K562 (cell line): ENCODE data around the gene DTX4. TPM values are rescaled to one million over a fixed set of nuclear protein-coding genes. Genes with fewer than 3 reads are reported as not detected.

Source experiments
- ATAC-seq: fragments of 200-7000 bp; cut with Tn5 transposase; 3 replicates; pipeline ENCODE4 v1.9.1; 2020; ENCODE audit warnings: moderate library complexity
- BruUV-seq: library from RNA; stranded (reverse); fragments of 400-500 nt; replicated peaks from 2 replicates; lab custom pipeline; 2021; lab: Mats Ljungman, UMichigan
- CTCF ChIA-PET: fragments of 300-600 bp; formaldehyde crosslinking; extraction: SDS; loops from one replicate; lab custom pipeline; 2021; ENCODE audit warnings: low intra/inter-chr PET ratio; lab: Yijun Ruan, JAX
- POLR2A ChIA-PET: fragments of 300-600, 350-650 bp; sonication (Branson Sonifier 250); formaldehyde crosslinking; extraction: SDS; loops from one replicate; lab custom pipeline; 2021; ENCODE audit warnings: antibody characterized with exemption, inconsistent platforms; lab: Yijun Ruan, JAX
- DNase-seq, 4 experiments: peaks; one replicate each; pipeline versions ENCODE4 v3.0.0 to v3.0.0-alpha.2; 2011 to 2018; ENCODE audit warnings: low spot score in 3 of 4, mixed read lengths in 3 of 4; ENCODE audit errors: extremely low read depth in 1 of 4
- FAIRE-seq: peaks from 2 replicates; lab custom pipeline; 2011; peaks lifted over from hg19 to GRCh38; lab: Jason Lieb, UNC
- H2AFZ ChIP-seq: 2 replicates; pipeline ENCODE4 v1.6.0; 2011; ENCODE audit warnings: low read depth, low read length, control low read depth, inconsistent platforms
- H3K27ac ChIP-seq: fragments of 200-600 bp; 3 replicates; pipeline ENCODE4 v1.8.0; 2011; ENCODE audit warnings: low read depth, mild to moderate bottlenecking, control low read depth, inconsistent platforms, low read length, moderate library complexity, mixed read lengths; ENCODE audit errors: extremely low read depth
- H3K27me3 ChIP-seq, 2 experiments: fragments of 300-600 bp in 1 of 2; 2 replicates in 1 of 2; 3 replicates in 1 of 2; pipeline versions ENCODE4 v1.6.0 to v1.8.0; 2011; ENCODE audit warnings: inconsistent platforms in 2 of 2, low read length in 2 of 2, mild to moderate bottlenecking in 1 of 2, mixed read lengths in 1 of 2, moderate library complexity in 1 of 2; ENCODE audit not compliant: control insufficient read depth in 2 of 2, insufficient read depth in 2 of 2
- H3K36me3 ChIP-seq: fragments of 300-600 bp; 3 replicates; pipeline ENCODE4 v1.8.0; 2011; ENCODE audit warnings: mild to moderate bottlenecking, low read length, inconsistent platforms; ENCODE audit not compliant: control insufficient read depth, insufficient read depth
- H3K4me1 ChIP-seq, 2 experiments: fragments of 200-600 bp in 1 of 2; replicated peaks in 1 of 2; 2 replicates in 1 of 2; 3 replicates in 1 of 2; pipeline versions ENCODE4 v1.5.1 to v1.8.0; 2011; ENCODE audit warnings: inconsistent platforms in 2 of 2, low read length in 2 of 2, mild to moderate bottlenecking in 1 of 2, mixed read lengths in 1 of 2, moderate library complexity in 1 of 2; ENCODE audit not compliant: control insufficient read depth in 2 of 2, insufficient read depth in 2 of 2
- H3K4me2 ChIP-seq: 2 replicates; pipeline ENCODE4 v1.6.1; 2011; ENCODE audit warnings: low read length, control low read depth, inconsistent platforms, mixed read lengths; ENCODE audit not compliant: insufficient read depth
- H3K4me3 ChIP-seq: fragments of 200-600 bp; sonication (generic), shearing (Covaris generic); 2 replicates; pipeline ENCODE4 v1.5.1; 2016; ENCODE audit warnings: control low read depth, inconsistent platforms
- H3K79me2 ChIP-seq: fragments of 200-600 bp; 3 replicates; pipeline ENCODE4 v1.8.0; 2011; ENCODE audit warnings: low read length, inconsistent platforms; ENCODE audit not compliant: control insufficient read depth, insufficient read depth
- H3K9ac ChIP-seq, 2 experiments: 2 replicates each; pipeline versions ENCODE4 v1.6.0 to v1.6.1; 2011; ENCODE audit warnings: low read depth in 2 of 2, low read length in 2 of 2, control low read depth in 1 of 2, inconsistent platforms in 1 of 2, mild to moderate bottlenecking in 1 of 2, mixed read lengths in 1 of 2; ENCODE audit not compliant: insufficient read depth in 1 of 2
- H3K9me1 ChIP-seq: one replicate; pipeline ENCODE4 v1.6.0; 2011; ENCODE audit warnings: inconsistent platforms, mild to moderate bottlenecking, low read length, moderate library complexity; ENCODE audit not compliant: control insufficient read depth, insufficient read depth
- H3K9me3 ChIP-seq: replicated peaks from 2 replicates; pipeline ENCODE4 v1.5.1; 2011; ENCODE audit warnings: low read depth, low read length, inconsistent platforms; ENCODE audit not compliant: control insufficient read depth, insufficient read depth
- H4K20me1 ChIP-seq: replicated peaks from 2 replicates; pipeline ENCODE4 v1.6.1; 2011; ENCODE audit warnings: low read length, inconsistent platforms, mixed read lengths; ENCODE audit not compliant: control insufficient read depth, insufficient read depth
- CBFA2T3 ChIP-seq: fragments of 450-650 bp; IDR thresholded peaks from 2 replicates; pipeline ENCODE4 v1.6.1; 2017
- CHCHD3 ChIP-seq: fragments of 250-450 bp; sonication (Bioruptor Pico); IDR thresholded peaks from 2 replicates; pipeline ENCODE4 v2.1.2; 2022; ENCODE audit warnings: mild to moderate bottlenecking
- CREB3 ChIP-seq: fragments of 450-650 bp; conservative IDR thresholded peaks from 2 replicates; pipeline ENCODE4 v1.6.1; 2016; ENCODE audit warnings: missing genetic modification characterization, low read depth, mild to moderate bottlenecking, missing compliant biosample characterization, moderate library complexity
- CREBBP ChIP-seq: IDR thresholded peaks from one replicate; pipeline ENCODE4 v1.6.1; 2012; ENCODE audit warnings: low read depth, mild to moderate bottlenecking, control low read depth, inconsistent platforms, low read length
- CTBP1 ChIP-seq: fragments of 450-650 bp; IDR thresholded peaks from 2 replicates; pipeline ENCODE4 v1.6.1; 2016; ENCODE audit warnings: borderline replicate concordance
- HCFC1 ChIP-seq: IDR thresholded peaks from 2 replicates; pipeline ENCODE4 v1.6.1; 2012; ENCODE audit warnings: low read depth, low read length, improper control_type of control experiment
- MAFK ChIP-seq: IDR thresholded peaks from 2 replicates; pipeline ENCODE4 v1.6.1; 2011; ENCODE audit warnings: low read length, improper control_type of control experiment
- MEIS2 ChIP-seq: fragments of 450-650 bp; IDR thresholded peaks from 2 replicates; pipeline ENCODE4 v1.6.1; 2014; ENCODE audit warnings: mild to moderate bottlenecking; ENCODE audit not compliant: partially characterized antibody
- NKRF ChIP-seq: fragments of 450-650 bp; IDR thresholded peaks from 2 replicates; pipeline ENCODE4 v1.6.1; 2016; ENCODE audit warnings: borderline replicate concordance
- RNF219 ChIP-seq: fragments of 250-450 bp; sonication (Bioruptor Pico); IDR thresholded peaks from 2 replicates; pipeline ENCODE4 v1.5.0; 2022; ENCODE audit warnings: mild to moderate bottlenecking
- SMARCE1 ChIP-seq: fragments of 450-650 bp; IDR thresholded peaks from 2 replicates; pipeline ENCODE4 v1.7.1; 2016; ENCODE audit warnings: mild to moderate bottlenecking
- ZBTB2 ChIP-seq: fragments of 450-650 bp; IDR thresholded peaks from 2 replicates; pipeline ENCODE4 v1.6.1; 2016; ENCODE audit warnings: antibody characterized with exemption
- ZNF175 ChIP-seq: fragments of 200-800 bp; sonication (Bioruptor generic); IDR thresholded peaks from 2 replicates; pipeline ENCODE4 v1.6.1; 2016; ENCODE audit warnings: low read depth, mild to moderate bottlenecking, missing genetic modification characterization, missing compliant biosample characterization
- ZNF197 ChIP-seq: fragments of 200-800 bp; sonication (Bioruptor generic); IDR thresholded peaks from 2 replicates; pipeline ENCODE4 v1.6.1; 2016; ENCODE audit warnings: low read depth, missing genetic modification characterization, missing compliant biosample characterization
- ZNF263 ChIP-seq: sonication (generic); formaldehyde crosslinking; IDR thresholded peaks from 2 replicates; pipeline ENCODE4 v1.8.0; 2022; ENCODE audit warnings: mild to moderate bottlenecking, missing genetic modification reagents, borderline replicate concordance
- ZNF324 ChIP-seq: fragments of 250-450 bp; sonication (Bioruptor Pico); IDR thresholded peaks from 2 replicates; pipeline ENCODE4 v1.4.0; 2020; ENCODE audit warnings: mild to moderate bottlenecking
- ZNF766 ChIP-seq: fragments of 200-800 bp; sonication (Bioruptor generic); conservative IDR thresholded peaks from 2 replicates; pipeline ENCODE4 v1.6.1; 2016; ENCODE audit warnings: missing genetic modification characterization, missing compliant biosample characterization
- WGBS: fragments of 100-300 bp; shearing (Covaris generic); methylation state at CpG from one replicate; pipeline ENCODE4 v1.1.6; 2016; ENCODE audit warnings: low coverage, mixed read lengths; ENCODE audit not compliant: insufficient coverage; ENCODE audit errors: missing lambda C conversion rate; 5-methylcytosine and 5-hydroxymethylcytosine counted together
- in situ Hi-C: fragments of 300-500 bp; cut with MboI; formaldehyde crosslinking; loops from 4 replicates; pipeline ENCODE4 v1.15.0; 2018; ENCODE audit warnings: inconsistent platforms, mixed read lengths
- intact Hi-C: fragments of 100-400 bp; cut with micrococcal nuclease; formaldehyde crosslinking; loops from 2 replicates; pipeline ENCODE4 v1.14.2; 2022
- polyA plus RNA-seq, 8 experiments: library from polyadenylated mRNA; depleted of rRNA in 4 of 8; stranded (reverse) in 5 of 8; unstranded in 3 of 8; fragments of >200 nt; fragmentation: Nextera tagmentation in 2 of 8; fragmentation: Illumina TruSeq in 1 of 8; extraction: Ambion mirVana in 2 of 8; extraction: Trizol in 1 of 8; gene quantifications; 2 replicates each; pipeline versions ENCODE4 v1.2.1 to v1.2.3, GENCODE V29; 2011 to 2014; ENCODE audit warnings: inconsistent platforms in 1 of 8, missing spikeins in 1 of 8
- total RNA-seq, 7 experiments: library from RNA; depleted of rRNA in 6 of 7; stranded (reverse); fragments of >200 nt in 6 of 7; fragmentation: Illumina TruSeq in 2 of 7; extraction: Trizol in 2 of 7; gene quantifications; 2 replicates each; pipeline versions ENCODE4 v1.2.1 to v1.2.3, GENCODE V29; 2011 to 2021; ENCODE audit warnings: low replicate concordance in 1 of 7

Gene DTX4
- total and polyA plus RNA-seq, 9 of the 15 experiments (the other 6 are each of a cell fraction or from before 2014, with no cell fraction given), result 0.03 to 0.47 (median 0.04) TPM; not detected in 4

- no peaks in the 10 kb centered on the region for H3K79me2 ChIP-seq
- intact Hi-C loops (no loop called here), in situ Hi-C loops (loop anchor here (10.0 to 25.0 kb wide), 2 partner anchors 250 to 512 kb away; partner anchors contain the start of gene OR5A2)
- H3K27me3 ChIP-seq, result peaks cover 14 to 32% of the 10 kb centered on the region in 2 experiments
- no TSS peak for BruUV-seq
- POLR2A ChIA-PET, result interaction anchor here (0.6 to 0.7 kb wide), 2 partner anchors 11 to 268 kb away, joined by 3 read pairs; no protein-coding TSS in a partner anchor
- 0% methylated on average over 4 of the region's 4 CpGs for WGBS
- no peaks in the 10 kb centered on the region for H3K9me3 ChIP-seq
- H3K9ac ChIP-seq, result no peak overlapping the region
- FAIRE-seq (no peak), DNase-seq (no peak), ATAC-seq (no peak)
- H3K4me1 ChIP-seq, result peaks cover 0 to 20% of the 10 kb centered on the region in 2 experiments; a peak in 3 of 5 replicates
- CTCF ChIA-PET, result no interaction called here
- no peak overlapping the region for H2AFZ ChIP-seq
- no peaks in the 10 kb centered on the region for H3K9me1 ChIP-seq
- no peaks in the 10 kb centered on the region for H3K36me3 ChIP-seq
- H3K27ac ChIP-seq, result no peak overlapping the region
- H3K4me3 ChIP-seq, result no peak overlapping the region
- H3K4me2 ChIP-seq, result no peak overlapping the region
- H4K20me1 ChIP-seq, result no peaks in the 10 kb centered on the region; the same call in 1 of the 2 replicates
- TF ChIP-seq RNF219 (CRISPR knock-in tag) (no peak), CHCHD3 (CRISPR knock-in tag) (no peak), CTBP1 (no peak), CBFA2T3 (no peak), HCFC1 (no peak), MAFK (no peak), CREB3 (tag) (no peak), MEIS2 (no peak), NKRF (no peak), CREBBP (no peak), ZNF263 (CRISPR knock-in tag) (no peak), ZBTB2 (no peak), SMARCE1 (no peak), ZNF766 (CRISPR knock-in tag) (no peak), ZNF324 (CRISPR knock-in tag) (no peak), ZNF197 (CRISPR knock-in tag) (no peak), ZNF175 (no peak)
Measured at GRCh38 chr11:59175091-59175501, 3.2 kb downstream of the DTX4 start.
